NB4 (cell line): ENCODE data around the gene TIMP1.

ENCODE experiments used
- DNase-seq: peaks from one replicate; pipeline ENCODE4 v3.0.0; 2010; ENCODE audit warnings: low read depth
- H3K4me3 ChIP-seq: one replicate; pipeline ENCODE4 v1.5.1; 2011; ENCODE audit warnings: mild to moderate bottlenecking, low read depth, low read length, moderate library complexity
- CTCF ChIP-seq: IDR thresholded peaks from one replicate; pipeline ENCODE4 v1.5.1; 2012; ENCODE audit warnings: low read depth, low read length
- MAX ChIP-seq: IDR thresholded peaks from 2 replicates; pipeline ENCODE4 v1.6.1; 2011; ENCODE audit warnings: low read depth, low read length
- MYC ChIP-seq: IDR thresholded peaks from 2 replicates; pipeline ENCODE4 v1.6.1; 2011; ENCODE audit warnings: low read depth, low read length
- POLR2A ChIP-seq: IDR thresholded peaks from 2 replicates; pipeline ENCODE4 v1.6.1; 2011; ENCODE audit warnings: mild to moderate bottlenecking; ENCODE audit not compliant: insufficient read length; ENCODE audit errors: extremely low read depth

Gene TIMP1

GRCh38 chrX:47607091-47607490 lies 24.9 kb downstream of the TIMP1 start:
- H3K4me3 ChIP-seq = no peak overlapping the region
- TF ChIP-seq MYC (no peak), MAX (no peak), POLR2A (no peak), CTCF (no peak)
- DNase-seq = no peak

GRCh38 chrX:47608130-47608810 lies 26.0 kb downstream of the TIMP1 start:
- peak; percentile 82 for DNase-seq
- no peak overlapping the region for H3K4me3 ChIP-seq
- TF ChIP-seq CTCF = no peak
- no peak for TF ChIP-seq MAX
- TF ChIP-seq MYC = no peak
- no peak for TF ChIP-seq POLR2A

GRCh38 chrX:47610511-47610910 lies 28.3 kb downstream of the TIMP1 start:
- no peak for DNase-seq
- H3K4me3 ChIP-seq = no peak overlapping the region
- no peak for TF ChIP-seq CTCF

GRCh38 chrX:47611489-47611888 lies 29.3 kb downstream of the TIMP1 start:
- no peak overlapping the region for H3K4me3 ChIP-seq
- DNase-seq = no peak
- no peak for TF ChIP-seq MAX
- no peak for TF ChIP-seq POLR2A
- no peak for TF ChIP-seq MYC
- no peak for TF ChIP-seq CTCF

- DNase-seq = no peak
- TF ChIP-seq MYC = no peak
- TF ChIP-seq POLR2A = no peak
- TF ChIP-seq MAX = no peak
- TF ChIP-seq CTCF = no peak
- H3K4me3 ChIP-seq = no peak overlapping the region
Observed at GRCh38 chrX:47611926-47612325, 29.7 kb downstream of the TIMP1 start.

GRCh38 chrX:47612418-47612817 lies 30.2 kb downstream of the TIMP1 start:
- no peak for TF ChIP-seq POLR2A
- TF ChIP-seq MAX = no peak
- TF ChIP-seq CTCF = no peak
- no peak for TF ChIP-seq MYC
- H3K4me3 ChIP-seq = no peak overlapping the region
- no peak for DNase-seq
